Activated CD4-positive, alpha-beta T cell treated with anti-CD3 and anti-CD28 coated beads for 1 hour (primary cell): ENCODE measurements around the gene DERL3.

Experiments used
- DNase-seq: peaks from one replicate; pipeline ENCODE4 v3.0.0-alpha.2; 2020

DERL3 gene

GRCh38 chr22:23829845-23830372, 8.9 kb downstream of the DERL3 start:
- no peak for DNase-seq

DNA sequence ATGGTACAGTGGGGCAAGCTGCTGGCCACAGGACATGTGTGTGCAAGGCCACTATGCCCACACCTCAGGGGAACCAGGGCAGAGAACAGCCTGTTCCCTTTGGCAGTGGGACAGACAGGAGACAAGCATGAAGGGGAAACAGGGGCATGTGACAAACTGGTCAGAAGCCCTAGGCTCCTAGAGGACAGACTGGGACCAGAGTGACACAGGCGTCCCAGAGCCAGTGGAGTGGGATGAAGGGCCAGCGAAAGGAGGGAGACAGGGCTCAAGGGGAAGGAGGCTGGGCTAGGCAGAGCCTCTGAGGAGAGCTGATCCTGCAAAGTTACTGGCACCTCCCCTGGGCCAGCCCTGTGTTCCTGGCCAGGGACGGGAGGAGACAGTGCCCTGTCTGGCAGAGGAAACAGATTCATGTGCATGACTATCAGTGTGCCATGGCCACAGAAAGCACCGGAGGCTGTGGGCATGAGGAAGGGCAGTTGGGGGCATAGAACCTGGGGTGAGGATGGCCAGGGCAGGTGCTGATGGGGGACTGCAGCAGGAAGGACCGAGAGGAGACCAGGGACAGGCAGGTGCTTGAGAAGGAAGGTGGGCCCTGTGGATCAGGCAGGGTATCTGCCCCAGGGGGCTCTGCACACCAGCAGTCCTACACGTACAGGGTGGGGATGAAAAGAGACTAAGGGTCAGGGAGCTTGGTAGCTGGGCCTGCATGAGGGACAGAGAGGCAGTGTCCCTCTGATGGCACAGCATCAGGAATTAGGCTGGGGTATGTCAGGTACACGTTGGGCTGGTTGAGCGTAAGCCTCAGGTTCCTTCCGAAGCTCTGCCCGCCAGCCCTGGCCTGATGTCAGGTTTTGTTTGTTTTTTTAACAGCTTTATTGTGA, 9.8 kb downstream of the DERL3 start:
- DNase-seq: no peak

- DNase-seq: no peak
Observed at GRCh38 chr22:23827351-23827995, 11.3 kb downstream of the DERL3 start.

- DNase-seq: no peak
Observed at GRCh38 chr22:23826510-23827350, 12.1 kb downstream of the DERL3 start.

- DNase-seq: no peak
Observed at GRCh38 chr22:23825246-23825905, 13.4 kb downstream of the DERL3 start.

DNA sequence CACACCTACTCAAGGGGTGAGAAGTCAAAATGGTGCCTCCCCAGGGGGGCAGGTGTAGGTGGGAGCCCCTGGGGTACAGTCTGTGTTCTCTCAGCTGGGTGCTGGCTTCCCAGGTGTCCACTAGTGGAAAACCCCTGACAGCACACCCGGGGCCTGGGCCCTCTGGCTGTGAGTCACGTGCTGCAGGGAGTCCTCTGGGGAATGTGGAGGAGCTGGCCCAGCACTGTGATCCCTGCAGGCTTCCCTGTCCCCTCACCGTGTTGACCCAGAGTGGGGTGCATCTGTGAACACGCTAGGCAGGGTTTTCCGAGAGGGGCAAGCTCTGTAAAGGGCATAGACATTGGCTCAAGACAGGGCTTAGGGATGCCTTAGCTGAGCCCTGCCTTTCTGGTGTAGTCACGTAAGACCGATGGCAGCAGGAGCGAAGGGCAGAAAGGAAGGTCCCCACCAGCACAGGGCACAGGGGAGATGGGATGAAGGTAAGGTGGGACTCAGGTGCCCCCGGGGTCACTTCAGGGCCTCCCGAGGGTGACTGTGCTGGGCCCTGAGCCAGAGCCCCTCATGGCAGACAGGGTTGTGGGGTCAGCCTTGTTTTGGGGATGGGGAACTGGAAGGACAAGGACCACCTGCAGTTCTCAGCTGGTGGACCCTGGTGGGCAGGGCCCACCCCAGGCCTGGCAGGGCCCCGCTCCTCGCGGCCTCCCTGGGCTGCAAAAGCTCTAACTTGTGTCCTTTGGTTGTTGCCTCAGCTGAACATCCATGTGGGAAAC, 14.1 kb downstream of the DERL3 start:
- no peak for DNase-seq

DNA sequence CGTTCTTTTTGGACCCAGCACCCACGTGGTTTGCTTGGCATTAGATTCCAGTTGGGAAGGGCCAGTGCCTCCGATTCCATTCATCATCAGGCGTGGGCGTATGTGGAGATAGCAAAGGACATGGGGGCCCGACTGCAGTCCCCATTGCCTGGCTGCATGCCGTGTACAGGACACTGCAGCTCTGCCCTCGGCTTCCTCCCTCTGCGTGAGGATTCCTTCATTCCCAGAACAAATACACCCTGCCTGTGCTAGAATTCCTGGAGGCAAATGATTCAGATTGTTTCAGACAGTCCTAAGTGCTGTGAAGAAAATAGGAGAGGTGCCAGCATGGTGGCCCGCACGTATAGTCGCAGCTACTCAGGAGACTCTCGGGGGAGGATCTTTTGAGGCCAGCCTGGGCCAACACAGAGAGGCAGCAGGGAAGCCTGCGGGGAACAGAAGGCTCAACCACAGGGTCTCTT, 15.4 kb downstream of the DERL3 start:
- DNase-seq: no peak

- no peak for DNase-seq
Observed at GRCh38 chr22:23822101-23822671, 16.6 kb downstream of the DERL3 start.

GRCh38 chr22:23820748-23821211, 18.0 kb downstream of the DERL3 start:
- DNase-seq: no peak

GRCh38 chr22:23818541-23818940, 20.3 kb downstream of the DERL3 start:
- no peak for DNase-seq

- no peak for DNase-seq
Observed at GRCh38 chr22:23817146-23817545, 21.7 kb downstream of the DERL3 start.

DNA sequence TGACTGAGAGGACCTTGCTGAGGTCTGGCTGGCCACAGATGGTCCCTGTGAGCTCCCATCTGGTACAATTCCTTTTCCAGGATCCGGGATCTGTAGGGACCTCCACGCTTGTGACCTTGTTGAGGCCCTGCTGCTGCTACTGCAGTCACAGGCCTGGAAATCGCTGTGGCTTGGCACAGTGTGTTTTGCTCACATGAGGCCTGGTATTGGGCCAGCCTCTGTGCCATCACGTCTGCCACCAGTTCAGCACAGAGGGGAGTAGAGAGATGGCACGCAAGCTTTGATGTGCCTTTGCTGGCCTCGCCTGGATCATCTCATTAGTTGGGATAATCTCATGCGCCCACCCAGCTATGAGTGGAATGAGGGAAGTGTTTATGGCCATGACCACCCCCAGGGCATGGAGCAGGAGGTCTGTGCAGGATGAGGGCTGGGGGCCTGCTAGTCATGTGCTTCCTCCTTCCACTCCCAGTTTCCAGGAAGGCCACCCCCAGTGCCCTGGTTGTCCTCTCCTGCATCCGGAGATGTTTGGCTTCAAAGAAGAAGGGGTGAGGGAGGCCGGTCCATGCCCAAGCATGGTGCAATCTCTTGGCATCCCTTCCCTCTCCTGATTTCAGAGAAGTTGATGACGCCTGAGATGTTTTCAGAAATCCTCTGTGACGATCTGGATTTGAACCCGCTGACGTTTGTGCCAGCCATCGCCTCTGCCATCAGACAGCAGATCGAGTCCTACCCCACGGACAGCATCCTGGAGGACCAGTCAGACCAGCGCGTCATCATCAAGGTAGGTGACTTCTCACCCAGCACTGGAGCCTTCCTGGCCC, 22.4 kb downstream of the DERL3 start:
- no peak for DNase-seq

GRCh38 chr22:23815541-23816155, 23.2 kb downstream of the DERL3 start:
- DNase-seq: no peak

DNA sequence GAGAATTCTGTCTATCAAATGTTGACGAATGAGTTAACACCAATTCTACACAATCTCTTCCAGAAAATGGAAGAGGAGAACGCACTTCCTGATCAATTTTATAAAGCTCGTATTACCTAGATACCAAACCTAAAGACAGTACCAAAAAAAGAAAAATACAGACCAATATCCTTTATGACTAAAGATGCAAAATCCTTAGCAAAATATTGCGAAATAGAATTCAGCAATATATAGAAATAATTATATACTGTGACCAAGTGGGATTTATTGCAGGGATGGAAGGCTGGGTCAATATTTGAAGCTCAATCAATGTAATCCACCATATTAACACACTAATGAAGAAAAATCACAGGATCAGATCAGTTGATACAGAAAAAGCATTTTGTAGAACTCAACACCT, 26.4 kb downstream of the DERL3 start:
- DNase-seq: no peak

DNA sequence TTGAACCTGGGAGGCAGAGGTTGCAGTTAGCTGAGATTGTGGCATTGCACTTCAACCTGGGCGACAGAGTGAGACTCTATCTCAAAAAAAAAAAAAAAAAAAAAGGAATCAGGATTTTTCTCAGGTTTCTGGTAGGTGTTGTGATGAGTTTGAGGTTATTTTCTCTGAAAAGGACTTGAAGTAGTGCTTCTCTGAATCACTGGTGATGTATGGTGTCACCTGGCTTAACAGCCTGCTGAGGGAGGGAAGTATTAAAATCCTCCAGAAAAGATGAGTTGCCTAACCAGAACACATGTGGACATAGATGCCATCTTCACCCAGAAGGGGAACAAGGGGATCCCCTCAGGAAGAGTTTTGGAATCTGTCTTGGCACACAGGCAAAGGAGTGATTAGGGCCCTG, 32.0 kb downstream of the DERL3 start:
- DNase-seq: no peak

DNA sequence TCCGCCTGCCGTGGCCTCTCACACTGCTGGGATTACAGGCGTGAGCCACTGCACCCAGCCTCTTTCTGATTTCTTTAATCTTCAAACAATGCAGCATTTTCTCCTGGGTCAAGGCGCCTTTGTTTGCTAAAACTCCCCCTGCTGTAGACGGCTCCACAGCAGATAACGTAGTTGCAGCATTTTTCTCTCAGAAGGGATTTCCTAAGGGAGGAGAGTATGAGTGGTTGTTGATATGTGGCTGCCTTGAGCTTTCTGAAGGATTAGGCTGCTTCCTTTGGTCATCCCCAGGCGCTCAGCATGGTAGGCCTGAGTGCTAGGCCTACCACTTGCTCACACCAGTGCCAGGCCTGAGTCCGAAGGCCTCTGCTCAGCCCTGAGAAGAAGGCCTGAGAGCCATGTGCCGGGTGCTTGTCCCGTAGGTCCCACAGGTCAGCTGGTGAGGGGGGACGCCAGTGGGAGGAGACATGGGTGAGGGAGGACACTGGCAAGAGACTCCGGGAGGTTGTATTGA, 34.0 kb downstream of the DERL3 start:
- DNase-seq: no peak

- no peak for DNase-seq
Observed at GRCh38 chr22:23803001-23803819, 35.6 kb downstream of the DERL3 start.

- no peak for DNase-seq
Observed at GRCh38 chr22:23801886-23802377, 36.9 kb downstream of the DERL3 start.
